ENCODE measurements around the gene SYF2. TPM values are rescaled to one million over a fixed set of nuclear protein-coding genes. Genes with fewer than 3 reads are reported as not detected.

Gene SYF2
- total RNA-seq, 2 experiments from 2014 or later, result 53.4 to 53.5 TPM

- Mint-ChIP-seq H3K4me3 (no peak overlapping the region), H3K4me1 (peaks cover 17% of the 10 kb centered on the region), H3K9me3 (no peaks in the 10 kb centered on the region), H3K36me3 (ENCODE audit: low read depth) (peaks cover 2% of the 10 kb centered on the region), H3K27ac (no peak overlapping the region), H3K27me3 (no peaks in the 10 kb centered on the region)
- CTCF ChIA-PET, result interaction anchor here (1.2 to 2.4 kb wide), 2 partner anchors 10 to 264 kb away, joined by 4 to 9 read pairs; partner anchors contain the start of gene RSRP1
- POLR2A ChIA-PET, result interaction anchor here (0.7 to 4.2 kb wide), 3 partner anchors 10 to 545 kb away, joined by 4 to 25 read pairs (median 8); partner anchors contain the start of gene RSRP1
- DNase-seq, result no peak
These were observed 24.9 kb upstream of the SYF2 start for GRCh38 chr1:25257196-25257595.

DNA sequence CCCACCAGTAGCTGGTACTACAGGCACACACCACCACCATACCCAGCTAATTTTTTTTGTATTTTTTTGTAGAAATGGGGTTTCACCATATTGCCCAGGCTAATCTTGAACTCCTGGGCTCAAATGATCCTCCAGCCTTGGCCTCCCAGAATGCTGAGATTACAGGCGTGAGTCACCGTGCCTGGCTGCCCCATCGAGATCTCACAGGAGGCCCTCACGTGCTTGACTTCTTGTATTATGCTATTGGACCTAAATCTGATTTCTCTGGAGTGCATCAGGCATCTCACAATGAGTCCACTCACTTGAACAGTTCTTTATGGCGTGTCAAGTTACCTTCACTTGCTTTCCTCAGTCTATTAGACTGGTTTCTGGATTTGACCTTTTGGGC lies 24.3 kb upstream of the SYF2 start:
- no peak for DNase-seq
- Mint-ChIP-seq H3K9me3 (no peaks in the 10 kb centered on the region), H3K27me3 (no peaks in the 10 kb centered on the region), H3K27ac (no peak overlapping the region), H3K36me3 (ENCODE audit: low read depth) (no peaks in the 10 kb centered on the region), H3K4me1 (peaks cover 17% of the 10 kb centered on the region), H3K4me3 (no peak overlapping the region)
- CTCF ChIA-PET, result interaction anchor here (2.4 kb wide), 1 partner anchor 9 kb away, joined by 9 read pairs; the partner anchor contains the start of gene RSRP1
- POLR2A ChIA-PET, result interaction anchor here (1.6 to 4.2 kb wide), 3 partner anchors 9 to 25 kb away, joined by 5 to 25 read pairs (median 8); partner anchors contain the start of genes RSRP1 and SYF2

DNA sequence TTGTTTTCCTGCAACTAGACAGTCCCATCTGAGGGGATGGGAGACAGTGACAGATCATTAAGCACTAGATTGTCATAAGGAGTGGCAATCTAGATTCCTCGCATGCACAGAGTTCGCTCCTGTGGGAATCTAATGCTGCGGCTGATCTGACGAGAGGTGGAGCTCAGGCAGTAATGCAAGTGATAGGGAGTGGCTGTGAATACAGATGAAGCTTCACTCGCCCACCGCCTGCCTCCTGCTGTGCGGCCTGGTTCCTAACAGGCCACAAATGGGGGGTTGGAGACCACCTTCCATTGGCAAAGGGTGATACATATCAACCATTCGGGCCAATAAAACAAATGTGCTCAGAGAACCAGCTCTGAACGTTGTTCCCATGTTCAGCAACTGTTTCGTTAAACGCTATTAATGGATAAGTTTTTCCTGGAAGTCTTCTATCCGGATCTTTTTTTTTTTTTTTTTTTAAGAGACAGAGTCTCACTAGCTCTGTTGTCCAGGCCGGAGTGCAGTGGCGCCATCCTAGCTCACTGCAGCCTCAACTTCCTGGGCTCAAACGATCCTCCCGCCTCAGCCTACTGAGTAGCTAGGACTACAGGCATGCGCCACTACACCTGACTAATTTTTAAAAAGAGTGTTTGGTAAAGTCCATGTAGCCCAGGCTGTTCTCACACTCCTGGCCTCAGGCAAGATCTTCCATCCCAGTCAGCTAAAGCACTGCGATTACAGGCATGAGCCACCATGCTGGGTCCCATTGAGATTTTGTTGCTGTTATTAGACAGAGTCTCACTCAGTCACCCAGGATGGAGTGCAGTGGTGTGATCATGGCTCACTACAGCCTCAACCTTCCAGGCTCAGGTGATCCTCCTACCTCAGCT lies 23.6 kb upstream of the SYF2 start:
- CTCF ChIA-PET, result interaction anchor here (1.0 to 2.4 kb wide), 3 partner anchors 9 to 12 kb away, joined by 3 to 9 read pairs (median 4); partner anchors contain the start of gene RSRP1

GRCh38 chr1:25253911-25254310 lies 21.6 kb upstream of the SYF2 start:
- Mint-ChIP-seq H3K27me3 (no peaks in the 10 kb centered on the region), H3K36me3 (ENCODE audit: low read depth) (no peaks in the 10 kb centered on the region), H3K4me3 (no peak overlapping the region), H3K9me3 (no peaks in the 10 kb centered on the region), H3K4me1 (no peaks in the 10 kb centered on the region), H3K27ac (no peak overlapping the region)
- DNase-seq, result no peak
- ChIA-PET CTCF (interaction anchor here (1.4 kb wide), 1 partner anchor 14 kb away, joined by 6 read pairs; no protein-coding TSS in a partner anchor), POLR2A (interaction anchor here (0.8 to 1.6 kb wide), 2 partner anchors 9 to 22 kb away, joined by 3 to 9 read pairs; partner anchors contain the start of gene SYF2)

More for the DNA sequence above, 23.6 kb upstream of the SYF2 start:
- no peaks in the 10 kb centered on the region for H3K9me3 Mint-ChIP-seq
- no peak overlapping the region for H3K4me3 Mint-ChIP-seq
- POLR2A ChIA-PET, result interaction anchor here (0.6 to 4.2 kb wide), 4 partner anchors 9 to 327 kb away, joined by 3 to 25 read pairs (median 6); partner anchors contain the start of genes RSRP1 and SYF2
- H3K27ac Mint-ChIP-seq, result no peak overlapping the region
- no peaks in the 10 kb centered on the region for H3K36me3 Mint-ChIP-seq (ENCODE audit: low read depth)
- no peak for DNase-seq
- H3K4me1 Mint-ChIP-seq, result peaks cover 15% of the 10 kb centered on the region
- no peaks in the 10 kb centered on the region for H3K27me3 Mint-ChIP-seq

DNA sequence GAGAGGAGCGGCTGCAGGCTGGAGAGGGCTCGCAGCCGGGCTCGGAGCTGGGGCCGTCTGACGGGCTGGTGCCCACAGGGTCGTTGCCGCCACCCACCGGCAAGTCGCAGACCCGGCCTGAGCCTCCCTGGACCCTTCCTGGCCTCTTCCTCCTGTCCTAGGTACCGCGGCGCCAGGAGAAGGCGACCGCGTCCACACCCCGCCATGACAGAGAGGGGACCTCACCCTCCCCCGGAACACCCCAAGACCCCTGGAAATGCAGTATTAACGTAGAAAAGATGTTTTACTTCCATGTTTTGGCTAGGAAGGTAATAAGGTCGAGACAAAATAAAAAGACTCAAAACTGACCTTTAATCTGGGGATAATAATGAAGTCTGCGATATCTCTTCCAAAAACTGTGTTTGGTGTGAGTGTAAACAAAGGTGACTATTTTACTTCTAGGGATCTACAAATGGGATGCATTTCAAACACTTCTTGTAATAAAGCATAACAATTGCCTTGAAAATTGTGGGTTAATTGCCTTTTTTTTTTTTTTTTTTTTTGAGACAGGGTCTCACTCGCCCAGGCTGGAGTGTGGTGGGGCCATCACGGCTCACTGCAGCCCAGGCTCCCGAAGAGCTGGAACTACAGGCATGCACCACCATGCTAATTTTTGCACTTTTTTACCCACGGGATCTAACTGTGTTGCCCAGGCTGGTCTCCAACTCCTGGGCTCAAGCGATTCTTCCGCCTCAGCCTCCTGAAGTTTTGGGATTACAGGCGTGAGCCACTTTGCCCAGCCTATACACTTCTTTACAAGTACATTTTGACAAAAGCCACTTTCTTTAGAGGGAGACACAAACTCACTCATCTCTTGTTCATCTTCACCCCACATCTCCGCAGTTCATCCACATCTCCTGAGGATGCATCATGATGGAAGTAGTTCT lies 15.8 kb upstream of the SYF2 start:
- no peak for DNase-seq
- CTCF ChIA-PET, result interaction anchor here (0.6 to 2.0 kb wide), 5 partner anchors 8 to 744 kb away, joined by 3 to 9 read pairs (median 3); partner anchors contain the start of gene SYF2
- POLR2A ChIA-PET, result interaction anchor here (0.6 to 8.9 kb wide), 28 partner anchors 9 to 572 kb away, joined by 3 to 157 read pairs (median 4); partner anchors contain the start of genes MACO1, MTFR1L, RUNX3 and SYF2
- Mint-ChIP-seq H3K27ac (peak overlapping the region; percentile 100), H3K9me3 (no peaks in the 10 kb centered on the region), H3K27me3 (no peaks in the 10 kb centered on the region), H3K36me3 (ENCODE audit: low read depth) (peaks cover 47% of the 10 kb centered on the region), H3K4me1 (peaks cover 46% of the 10 kb centered on the region), H3K4me3 (peak overlapping the region; percentile 97)

DNA sequence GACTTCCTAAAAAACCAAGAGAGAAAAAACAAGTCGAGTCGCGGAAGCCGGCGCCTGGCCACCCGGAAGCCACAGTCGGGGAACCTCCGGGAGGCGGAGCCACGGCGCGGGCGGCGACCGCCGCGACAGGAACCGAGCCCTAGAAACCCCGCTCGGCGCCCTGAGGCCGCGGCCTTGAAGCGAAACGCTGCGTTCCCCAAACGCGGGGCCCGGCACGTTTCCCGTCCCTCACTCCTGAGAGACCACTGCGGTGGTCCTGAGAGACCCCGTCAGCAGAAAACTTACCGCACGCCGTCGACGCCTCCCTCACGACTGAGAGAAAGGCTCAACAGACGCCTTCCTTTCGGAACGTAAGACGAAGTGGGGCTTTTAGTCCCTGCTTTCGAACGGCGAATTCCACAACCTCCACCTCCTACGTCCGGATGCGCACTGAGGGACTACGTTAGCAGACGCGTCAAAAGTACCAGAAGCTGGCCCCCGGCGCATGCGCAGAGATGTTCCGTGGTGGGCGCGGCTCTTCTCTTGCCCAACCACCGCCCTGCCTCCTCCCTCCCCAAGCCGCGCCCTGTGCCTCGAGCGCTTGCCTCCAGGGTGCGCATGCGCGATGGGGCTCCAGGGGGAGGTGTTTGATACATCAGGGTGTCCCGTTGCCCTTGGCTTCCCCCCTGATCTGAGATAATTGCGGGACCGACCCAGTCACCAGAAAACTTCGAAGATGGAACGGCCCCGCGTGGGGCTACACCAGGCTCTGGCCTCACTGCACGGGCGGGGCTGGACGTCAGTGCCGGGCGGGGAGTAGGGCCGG lies 14.9 kb upstream of the SYF2 start, which contains the start of gene RSRP1:
Gene RSRP1, minus strand, starts transcription at position 431 of the 805 bp plus-strand sequence. CDS start 491 bp downstream, outside the sequence.
- Mint-ChIP-seq H3K4me3 (peak within 1 kb of the TSS; percentile 97), H3K4me1 (peaks cover 55% of the 10 kb centered on the region), H3K27ac (peak within 1 kb of the TSS; percentile 100), H3K27me3 (no peaks in the 10 kb centered on the region), H3K36me3 (ENCODE audit: low read depth) (peaks cover 55% of the 10 kb centered on the region), H3K9me3 (no peaks in the 10 kb centered on the region)
- ChIA-PET POLR2A (interaction anchor here (0.5 to 8.9 kb wide), 28 partner anchors 8 to 573 kb away, joined by 3 to 157 read pairs (median 4); partner anchors contain the start of genes MACO1, MTFR1L, RUNX3 and SYF2), CTCF (interaction anchor here (0.6 to 2.0 kb wide), 5 partner anchors 8 to 743 kb away, joined by 3 to 9 read pairs (median 3); partner anchors contain the start of gene SYF2)
- DNase-seq, result peak; percentile 100

DNA sequence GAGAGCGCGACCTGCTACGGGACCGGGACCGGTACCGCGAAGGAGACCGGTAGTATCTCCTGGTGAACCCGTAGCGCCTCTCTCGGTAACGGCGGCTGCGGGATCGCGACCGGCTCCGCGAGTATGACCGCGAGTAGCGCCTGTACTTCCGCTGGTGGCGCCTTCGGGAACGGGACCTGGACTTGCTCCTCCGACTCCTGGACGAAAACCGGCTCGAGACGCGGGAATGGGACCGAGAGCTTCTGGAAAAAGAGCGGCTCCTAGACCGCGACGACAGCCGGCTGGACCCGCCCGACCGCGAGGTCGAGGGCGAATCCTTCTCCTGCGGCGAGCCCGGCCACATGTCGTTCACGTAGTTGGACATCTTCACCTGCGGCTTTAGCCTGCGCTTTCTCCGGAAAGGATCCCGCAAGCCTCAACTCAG lies 14.3 kb upstream of the SYF2 start:
- ChIA-PET POLR2A (interaction anchor here (0.5 to 8.9 kb wide), 14 partner anchors 10 to 574 kb away, joined by 3 to 157 read pairs (median 4); partner anchors contain the start of genes MTFR1L, SYF2 and TMEM50A), CTCF (interaction anchor here (1.0 to 2.0 kb wide), 4 partner anchors 9 to 20 kb away, joined by 3 to 9 read pairs (median 4); partner anchors contain the start of gene SYF2)
- Mint-ChIP-seq H3K27me3 (no peaks in the 10 kb centered on the region), H3K9me3 (no peaks in the 10 kb centered on the region), H3K4me3 (peak overlapping the region; percentile 97), H3K36me3 (ENCODE audit: low read depth) (peaks cover 60% of the 10 kb centered on the region), H3K4me1 (peaks cover 58% of the 10 kb centered on the region), H3K27ac (peak overlapping the region; percentile 100)
- DNase-seq, result peak; percentile 58

- no peaks in the 10 kb centered on the region for H3K27me3 Mint-ChIP-seq
- H3K36me3 Mint-ChIP-seq (ENCODE audit: low read depth), result peaks cover 65% of the 10 kb centered on the region
- H3K4me3 Mint-ChIP-seq, result peak overlapping the region; percentile 97
- H3K4me1 Mint-ChIP-seq, result peaks cover 62% of the 10 kb centered on the region
- CTCF ChIA-PET, result interaction anchor here (1.4 to 2.0 kb wide), 2 partner anchors 11 to 14 kb away, joined by 4 to 9 read pairs; partner anchors contain the start of gene SYF2
- peak overlapping the region; percentile 100 for H3K27ac Mint-ChIP-seq
- POLR2A ChIA-PET, result interaction anchor here (0.7 to 8.9 kb wide), 6 partner anchors 11 to 320 kb away, joined by 3 to 157 read pairs (median 3); partner anchors contain the start of gene SYF2
- H3K9me3 Mint-ChIP-seq, result no peaks in the 10 kb centered on the region
- DNase-seq, result no peak
These were observed 13.7 kb upstream of the SYF2 start for GRCh38 chr1:25245809-25246599.

DNA sequence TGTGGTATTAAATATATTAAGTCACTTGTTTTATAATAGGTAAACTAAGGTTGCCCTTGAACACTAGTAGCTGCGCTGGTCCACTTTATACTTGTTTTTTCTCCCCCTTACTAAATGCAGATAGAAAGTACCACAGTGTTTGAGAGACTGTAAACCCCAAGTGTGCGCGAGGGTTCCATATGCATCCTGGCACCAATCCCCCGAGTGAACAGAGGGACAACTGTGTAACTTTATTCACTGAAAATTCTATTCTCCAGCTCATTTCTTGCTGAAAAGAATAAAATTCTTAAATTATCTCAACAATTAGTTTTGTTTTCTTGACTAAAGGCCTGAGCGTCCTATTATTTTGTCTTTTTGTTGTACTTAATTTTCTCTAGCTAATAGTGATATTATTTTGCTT lies 13.1 kb upstream of the SYF2 start:
- CTCF ChIA-PET, result interaction anchor here (1.2 to 1.4 kb wide), 2 partner anchors 13 to 658 kb away, joined by 3 to 4 read pairs; partner anchors contain the start of gene SYF2
- Mint-ChIP-seq H3K27me3 (no peaks in the 10 kb centered on the region), H3K4me1 (peaks cover 68% of the 10 kb centered on the region), H3K36me3 (ENCODE audit: low read depth) (peaks cover 70% of the 10 kb centered on the region), H3K4me3 (peak overlapping the region; percentile 97), H3K27ac (peak overlapping the region; percentile 6), H3K9me3 (no peaks in the 10 kb centered on the region)
- DNase-seq, result no peak
- POLR2A ChIA-PET, result interaction anchor here (0.7 to 8.9 kb wide), 5 partner anchors 14 to 319 kb away, joined by 3 to 157 read pairs (median 3); partner anchors contain the start of gene SYF2

DNA sequence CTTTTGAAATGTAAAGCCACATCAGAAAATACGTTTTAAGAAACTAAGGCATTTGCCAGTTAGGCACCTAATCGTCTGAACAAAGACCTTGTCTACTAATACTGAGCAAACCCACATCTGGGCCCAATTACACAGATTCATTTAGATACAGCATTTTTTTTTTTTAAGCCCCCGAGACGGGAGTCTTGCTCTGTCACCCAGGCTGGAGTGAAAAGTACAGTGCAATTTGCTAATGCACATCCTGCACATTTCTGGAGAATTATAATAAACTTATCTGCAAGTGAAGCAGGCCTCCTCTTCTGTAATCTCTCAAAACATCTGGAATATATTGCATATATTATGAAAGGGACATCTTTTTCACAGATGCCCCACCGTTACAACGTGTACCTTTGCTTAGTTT lies 11.6 kb upstream of the SYF2 start:
- H3K9me3 Mint-ChIP-seq, result no peaks in the 10 kb centered on the region
- H3K4me3 Mint-ChIP-seq, result peak overlapping the region; percentile 18
- no peaks in the 10 kb centered on the region for H3K27me3 Mint-ChIP-seq
- peaks cover 78% of the 10 kb centered on the region for H3K36me3 Mint-ChIP-seq (ENCODE audit: low read depth)
- H3K4me1 Mint-ChIP-seq, result peaks cover 81% of the 10 kb centered on the region
- CTCF ChIA-PET, result interaction anchor here (0.9 to 1.1 kb wide), 2 partner anchors 11 to 12 kb away, joined by 3 to 4 read pairs; partner anchors contain the start of gene SYF2
- H3K27ac Mint-ChIP-seq, result peak overlapping the region; percentile 37
- no peak for DNase-seq
- POLR2A ChIA-PET, result interaction anchor here (8.9 kb wide), 1 partner anchor 12 kb away, joined by 157 read pairs; the partner anchor contains the start of gene SYF2

Measured in activated CD4-positive, alpha-beta memory T cell treated with anti-CD3 and anti-CD28 coated beads, Interleukin-2, amount 10 ng/mL, durations not matched to agents 7 days and 5 days (primary cell).